Cortex of kidney (tissue), 1 donor: Measurements from ENCODE around the gene TMEM163.
"Not testable (repeated sequence)": the region's sequence is repeated elsewhere in the genome, so short reads cannot be mapped to it uniquely, and the experiment has no call there.

ENCODE experiments used
- DNase-seq: peaks from one replicate; lab custom pipeline; 2025; lab: John Stamatoyannopoulos, UW

TMEM163 gene

GRCh38 chr2:134718817-134719814 lies at the start of gene TMEM163:
Gene TMEM163 (minus strand): TSS chr2:134719000.
- no peak for DNase-seq

- no peak for DNase-seq
These were observed 47.8 kb upstream of the TMEM163 start for GRCh38 chr2:134766583-134766982.

GRCh38 chr2:134765987-134766386 lies 47.2 kb upstream of the TMEM163 start:
- DNase-seq, result no peak

- no peak for DNase-seq
These were observed 45.4 kb upstream of the TMEM163 start for GRCh38 chr2:134764164-134764563.

GRCh38 chr2:134763164-134763710 lies 44.4 kb upstream of the TMEM163 start:
- no peak for DNase-seq

GRCh38 chr2:134762508-134762907 lies 43.7 kb upstream of the TMEM163 start:
- DNase-seq, result no peak

GRCh38 chr2:134760385-134760784 lies 41.6 kb upstream of the TMEM163 start:
- no peak for DNase-seq

- no peak for DNase-seq
These were observed 39.8 kb upstream of the TMEM163 start for GRCh38 chr2:134758633-134759032.

- DNase-seq, result not testable (repeated sequence)
These were observed 33.2 kb upstream of the TMEM163 start for GRCh38 chr2:134751981-134752380.

- no peak for DNase-seq
These were observed 26.7 kb upstream of the TMEM163 start for GRCh38 chr2:134745546-134745945.

- DNase-seq, result no peak
These were observed 26.2 kb upstream of the TMEM163 start for GRCh38 chr2:134745023-134745422.

GRCh38 chr2:134739879-134740301 lies 21.1 kb upstream of the TMEM163 start:
- no peak for DNase-seq

- DNase-seq, result no peak
These were observed 20.6 kb upstream of the TMEM163 start for GRCh38 chr2:134739236-134739878.

GRCh38 chr2:134738141-134738870 lies 19.5 kb upstream of the TMEM163 start:
- DNase-seq, result no peak

- no peak for DNase-seq
These were observed 18.9 kb upstream of the TMEM163 start for GRCh38 chr2:134737671-134738070.

- no peak for DNase-seq
These were observed 17.5 kb upstream of the TMEM163 start for GRCh38 chr2:134736167-134736880.

- DNase-seq, result no peak
These were observed 9.4 kb upstream of the TMEM163 start for GRCh38 chr2:134728163-134728562.

GRCh38 chr2:134727385-134727784 lies 8.6 kb upstream of the TMEM163 start:
- no peak for DNase-seq

GRCh38 chr2:134726645-134727044 lies 7.8 kb upstream of the TMEM163 start:
- no peak for DNase-seq

- DNase-seq, result no peak
These were observed 7.1 kb upstream of the TMEM163 start for GRCh38 chr2:134725876-134726275.

GRCh38 chr2:134724341-134724740 lies 5.5 kb upstream of the TMEM163 start:
- DNase-seq, result no peak
